ENCODE measurements around the gene CDKAL1. TPM values are rescaled to one million over a fixed set of nuclear protein-coding genes. Genes with fewer than 3 reads are reported as not detected.

Gene CDKAL1
- total and polyA plus RNA-seq, 10 of the 15 experiments (the other 5 are each of a cell fraction or from before 2014, with no cell fraction given): 10.7 to 26.9 (median 17.3) TPM

GRCh38 chr6:20879526-20879925, 345.3 kb downstream of the CDKAL1 start:
- 67% methylated on average over 1 of the region's 1 CpG for WGBS (ENCODE audit: insufficient coverage, insufficient replicate concordance, low lambda C conversion rate, missing lambda C conversion rate)
- POLR2A ChIA-PET: no interaction called here
- no TSS peak for BruUV-seq (replicated peaks)
- peaks cover 3% of the 10 kb centered on the region; the same call in 2 of the 3 replicates for H3K9me3 ChIP-seq (replicated peaks; ENCODE audit: control insufficient read depth, insufficient read depth, low read length)
- RAD21 ChIA-PET (ENCODE audit: unreplicated experiment): interaction anchor here (1.3 kb wide), 1 partner anchor 118 kb away, joined by 3 read pairs; no protein-coding TSS in a partner anchor
- CTCF ChIA-PET: interaction anchor here (1.1 kb wide), 1 partner anchor 709 kb away, joined by 3 read pairs; no protein-coding TSS in a partner anchor
- no peak overlapping the region for H2AFZ ChIP-seq (ENCODE audit: control insufficient read depth, low read depth, low read length)
- ATAC-seq (no peak), DNase-seq (ENCODE audit: low read depth, low spot score) (no peak), FAIRE-seq (no peak)
- H3K79me2 ChIP-seq (ENCODE audit: control insufficient read depth, insufficient read depth, low read length): no peaks in the 10 kb centered on the region
- no peaks in the 10 kb centered on the region for H4K20me1 ChIP-seq (ENCODE audit: control insufficient read depth, insufficient read depth)
- in situ Hi-C loops (cut with MboI) (loop anchor here (10.0 kb wide), 1 partner anchor 705 kb away; no protein-coding TSS in a partner anchor), intact Hi-C loops (cut with micrococcal nuclease; ENCODE audit: unreplicated experiment) (loop anchor here (5.0 to 10.0 kb wide), 3 partner anchors 278 to 317 kb away; no protein-coding TSS in a partner anchor)
- SMC1A ChIA-PET (ENCODE audit: uncharacterized antibody, unreplicated experiment): interaction anchor here (0.9 to 1.7 kb wide), 3 partner anchors 11 to 284 kb away, joined by 3 to 5 read pairs (median 3); no protein-coding TSS in a partner anchor
- H3K27ac ChIP-seq (ENCODE audit: control insufficient read depth, insufficient read depth): no peak overlapping the region
- TF ChIP-seq, protein P1, sequence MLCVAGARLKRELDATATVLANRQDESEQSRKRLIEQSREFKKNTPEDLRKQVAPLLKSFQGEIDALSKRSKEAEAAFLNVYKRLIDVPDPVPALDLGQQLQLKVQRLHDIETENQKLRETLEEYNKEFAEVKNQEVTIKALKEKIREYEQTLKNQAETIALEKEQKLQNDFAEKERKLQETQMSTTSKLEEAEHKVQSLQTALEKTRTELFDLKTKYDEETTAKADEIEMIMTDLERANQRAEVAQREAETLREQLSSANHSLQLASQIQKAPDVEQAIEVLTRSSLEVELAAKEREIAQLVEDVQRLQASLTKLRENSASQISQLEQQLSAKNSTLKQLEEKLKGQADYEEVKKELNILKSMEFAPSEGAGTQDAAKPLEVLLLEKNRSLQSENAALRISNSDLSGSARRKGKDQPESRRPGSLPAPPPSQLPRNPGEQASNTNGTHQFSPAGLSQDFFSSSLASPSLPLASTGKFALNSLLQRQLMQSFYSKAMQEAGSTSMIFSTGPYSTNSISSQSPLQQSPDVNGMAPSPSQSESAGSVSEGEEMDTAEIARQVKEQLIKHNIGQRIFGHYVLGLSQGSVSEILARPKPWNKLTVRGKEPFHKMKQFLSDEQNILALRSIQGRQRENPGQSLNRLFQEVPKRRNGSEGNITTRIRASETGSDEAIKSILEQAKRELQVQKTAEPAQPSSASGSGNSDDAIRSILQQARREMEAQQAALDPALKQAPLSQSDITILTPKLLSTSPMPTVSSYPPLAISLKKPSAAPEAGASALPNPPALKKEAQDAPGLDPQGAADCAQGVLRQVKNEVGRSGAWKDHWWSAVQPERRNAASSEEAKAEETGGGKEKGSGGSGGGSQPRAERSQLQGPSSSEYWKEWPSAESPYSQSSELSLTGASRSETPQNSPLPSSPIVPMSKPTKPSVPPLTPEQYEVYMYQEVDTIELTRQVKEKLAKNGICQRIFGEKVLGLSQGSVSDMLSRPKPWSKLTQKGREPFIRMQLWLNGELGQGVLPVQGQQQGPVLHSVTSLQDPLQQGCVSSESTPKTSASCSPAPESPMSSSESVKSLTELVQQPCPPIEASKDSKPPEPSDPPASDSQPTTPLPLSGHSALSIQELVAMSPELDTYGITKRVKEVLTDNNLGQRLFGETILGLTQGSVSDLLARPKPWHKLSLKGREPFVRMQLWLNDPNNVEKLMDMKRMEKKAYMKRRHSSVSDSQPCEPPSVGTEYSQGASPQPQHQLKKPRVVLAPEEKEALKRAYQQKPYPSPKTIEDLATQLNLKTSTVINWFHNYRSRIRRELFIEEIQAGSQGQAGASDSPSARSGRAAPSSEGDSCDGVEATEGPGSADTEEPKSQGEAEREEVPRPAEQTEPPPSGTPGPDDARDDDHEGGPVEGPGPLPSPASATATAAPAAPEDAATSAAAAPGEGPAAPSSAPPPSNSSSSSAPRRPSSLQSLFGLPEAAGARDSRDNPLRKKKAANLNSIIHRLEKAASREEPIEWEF (IDR thresholded peaks at IDR 0.05; ENCODE audit: insufficient replicate concordance, low read depth, low read length): no peak
- TF ChIP-seq IKZF2 (IDR thresholded peaks at IDR 0.05): peak in 1 of 2 experiments; percentile 15; a peak in 1 of 4 replicates
- H3K4me3 ChIP-seq: no peak overlapping the region
- no peak overlapping the region for H3K9ac ChIP-seq (ENCODE audit: control insufficient read depth, insufficient read depth, low read length)
- H3K4me2 ChIP-seq (ENCODE audit: control insufficient read depth, insufficient read depth): no peak overlapping the region
- peaks cover 18% of the 10 kb centered on the region; the same call in 1 of the 2 replicates for H3K4me1 ChIP-seq (ENCODE audit: control insufficient read depth, insufficient read depth, low read length)
- no peaks in the 10 kb centered on the region for H3K36me3 ChIP-seq (ENCODE audit: control insufficient read depth in 2 of 2, insufficient read depth in 2 of 2, low read length in 1 of 2)
- no peaks in the 10 kb centered on the region for H3K27me3 ChIP-seq (replicated peaks in 1 of 2; ENCODE audit: control insufficient read depth in 2 of 2, insufficient read depth in 2 of 2, low read length in 1 of 2)
